Stomach smooth muscle (tissue), 2 donors: Measurements from ENCODE around the gene NIPSNAP2.
A peak's percentile ranks its signal among the peaks of the same experiment; 100 is the strongest.
"Not testable (repeated sequence)": the region's sequence is repeated elsewhere in the genome, so short reads cannot be mapped to it uniquely, and the experiment has no call there.

Experiments used
- H3K27ac ChIP-seq: one replicate; pipeline ENCODE4 v1.7.0; 2013; ENCODE audit warnings: mild to moderate bottlenecking, low read length, inconsistent platforms
- H3K27me3 ChIP-seq, 2 donors: one replicate each; pipeline ENCODE4 v1.7.0; 2013; ENCODE audit warnings: low read length in 2 of 2; ENCODE audit not compliant: insufficient read depth in 2 of 2, control insufficient read depth in 1 of 2
- H3K36me3 ChIP-seq, 2 donors: one replicate each; pipeline ENCODE4 v1.7.0; 2013; ENCODE audit warnings: low read length in 2 of 2; ENCODE audit not compliant: control insufficient read depth in 2 of 2, insufficient read depth in 2 of 2
- H3K4me1 ChIP-seq: one replicate; pipeline ENCODE4 v1.7.0; 2013; ENCODE audit warnings: low read length; ENCODE audit not compliant: control insufficient read depth, insufficient read depth
- H3K4me3 ChIP-seq, 2 donors: one replicate each; pipeline ENCODE4 v1.7.0; 2013; ENCODE audit warnings: low read length in 2 of 2
- H3K9ac ChIP-seq, 2 donors: one replicate each; pipeline ENCODE4 v1.7.0; 2013; ENCODE audit warnings: low read length in 2 of 2, mild to moderate bottlenecking in 1 of 2
- H3K9me3 ChIP-seq, 2 donors: one replicate each; pipeline ENCODE4 v1.7.0; 2013; ENCODE audit warnings: low read length in 2 of 2; ENCODE audit not compliant: control insufficient read depth in 2 of 2
- donor health status: healthy.
- donor health status: Pancreatic carcinoma.

NIPSNAP2 gene

GRCh38 chr7:55964261-55965099, at the start of gene NIPSNAP2:
Gene NIPSNAP2 (plus strand): TSS chr7:55964585. CDS start chr7:55964610, 25 bp downstream.
- H3K9ac ChIP-seq = peak within 1 kb of the TSS; percentile 74 to 84
- H3K9me3 ChIP-seq = no peaks in the 10 kb centered on the region
- peak within 1 kb of the TSS; percentile 84 for H3K27ac ChIP-seq
- H3K27me3 ChIP-seq = no peaks in the 10 kb centered on the region
- H3K36me3 ChIP-seq = peaks cover 0 to 5% of the 10 kb centered on the region in 2 donors
- peak within 1 kb of the TSS; percentile 53 to 84 for H3K4me3 ChIP-seq
- peaks cover 19% of the 10 kb centered on the region for H3K4me1 ChIP-seq

GRCh38 chr7:55917771-55918170, 46.6 kb upstream of the NIPSNAP2 start:
- H3K27ac ChIP-seq = no peak overlapping the region
- H3K9me3 ChIP-seq = no peaks in the 10 kb centered on the region
- no peaks in the 10 kb centered on the region for H3K4me1 ChIP-seq
- H3K4me3 ChIP-seq = no peak overlapping the region
- H3K27me3 ChIP-seq = no peaks in the 10 kb centered on the region
- no peak overlapping the region for H3K9ac ChIP-seq
- H3K36me3 ChIP-seq = peaks cover 0 to 6% of the 10 kb centered on the region in 2 donors

GRCh38 chr7:55928006-55928767, 36.2 kb upstream of the NIPSNAP2 start:
- Histone ChIP-seq H3K4me1 (no peaks in the 10 kb centered on the region), H3K4me3 (no peak overlapping the region)

GRCh38 chr7:55931421-55932151, 32.8 kb upstream of the NIPSNAP2 start:
- no peak overlapping the region for H3K27ac ChIP-seq
- no peak overlapping the region for H3K9ac ChIP-seq
- H3K4me3 ChIP-seq = no peak overlapping the region
- no peaks in the 10 kb centered on the region for H3K27me3 ChIP-seq
- H3K9me3 ChIP-seq = peaks cover 4% of the 10 kb centered on the region in 2 donors
- H3K4me1 ChIP-seq = no peaks in the 10 kb centered on the region
- peaks cover 0 to 4% of the 10 kb centered on the region in 2 donors for H3K36me3 ChIP-seq

More at GRCh38 chr7:55928006-55928767, 36.2 kb upstream of the NIPSNAP2 start:
- Histone ChIP-seq H3K27ac (no peak overlapping the region), H3K9ac (no peak overlapping the region), H3K9me3 (no peaks in the 10 kb centered on the region), H3K27me3 (no peaks in the 10 kb centered on the region), H3K36me3 (peaks cover 0 to 4% of the 10 kb centered on the region in 2 donors)

GRCh38 chr7:55939514-55940123, 24.8 kb upstream of the NIPSNAP2 start:
- Histone ChIP-seq H3K9ac (no peak overlapping the region), H3K36me3 (peaks cover 0 to 2% of the 10 kb centered on the region in 2 donors), H3K27ac (no peak overlapping the region), H3K27me3 (no peaks in the 10 kb centered on the region), H3K9me3 (peaks cover 11 to 19% of the 10 kb centered on the region in 2 donors), H3K4me1 (no peaks in the 10 kb centered on the region), H3K4me3 (no peak overlapping the region)

- Histone ChIP-seq H3K9ac (no peak overlapping the region), H3K27me3 (no peaks in the 10 kb centered on the region), H3K4me1 (no peaks in the 10 kb centered on the region), H3K36me3 (no peaks in the 10 kb centered on the region), H3K27ac (no peak overlapping the region), H3K4me3 (no peak overlapping the region), H3K9me3 (no peaks in the 10 kb centered on the region)
Measured at GRCh38 chr7:55946545-55946944, 17.8 kb upstream of the NIPSNAP2 start.

GRCh38 chr7:55951637-55952351, 12.6 kb upstream of the NIPSNAP2 start, which contains the start of gene MRPS17:
Gene MRPS17 (plus strand): TSS chr7:55951877. CDS start chr7:55953196, 1,319 bp downstream.
- Histone ChIP-seq H3K4me1 (peaks cover 8% of the 10 kb centered on the region), H3K27me3 (no peaks in the 10 kb centered on the region), H3K27ac (peak within 1 kb of the TSS; percentile 74), H3K9ac (peak within 1 kb of the TSS; percentile 78 to 87), H3K4me3 (peak within 1 kb of the TSS; percentile 72 to 95), H3K9me3 (no peaks in the 10 kb centered on the region), H3K36me3 (peaks cover 4 to 10% of the 10 kb centered on the region in 2 donors)

GRCh38 chr7:55952352-55952671, 12.1 kb upstream of the NIPSNAP2 start:
- H3K4me3 ChIP-seq = peak overlapping the region; percentile 72 to 95
- H3K4me1 ChIP-seq, H3K9me3 ChIP-seq, H3K27me3 ChIP-seq, H3K36me3 ChIP-seq: not testable (repeated sequence)
- H3K27ac ChIP-seq = peak overlapping the region; percentile 74
- H3K9ac ChIP-seq = peak overlapping the region; percentile 78 to 87

- H3K27ac ChIP-seq = no peak overlapping the region
- H3K4me1 ChIP-seq = peaks cover 8% of the 10 kb centered on the region
- H3K9ac ChIP-seq = no peak overlapping the region
- H3K4me3 ChIP-seq = no peak overlapping the region
- H3K9me3 ChIP-seq = no peaks in the 10 kb centered on the region
- peaks cover 4 to 10% of the 10 kb centered on the region in 2 donors for H3K36me3 ChIP-seq
- no peaks in the 10 kb centered on the region for H3K27me3 ChIP-seq
Measured at GRCh38 chr7:55953707-55954475, 10.5 kb upstream of the NIPSNAP2 start.
